HG03095 (cell line): ENCODE results near the gene DISP3.

ENCODE experiments used
- ATAC-seq: cut with Tn5 transposase; IDR thresholded peaks from one replicate; pipeline ENCODE4 v1.9.1; 2021; ENCODE audit warnings: moderate library complexity; ENCODE audit not compliant: unreplicated experiment

Gene DISP3

GRCh38 chr1:11525516-11525915 lies 46.6 kb downstream of the DISP3 start:
- no peak for ATAC-seq

GRCh38 chr1:11526071-11526895 lies 47.3 kb downstream of the DISP3 start:
- no peak for ATAC-seq

- no peak for ATAC-seq
Observed at GRCh38 chr1:11527541-11528452, 48.8 kb downstream of the DISP3 start.

GRCh38 chr1:11528611-11529261 lies 49.8 kb downstream of the DISP3 start:
- ATAC-seq: no peak

DNA sequence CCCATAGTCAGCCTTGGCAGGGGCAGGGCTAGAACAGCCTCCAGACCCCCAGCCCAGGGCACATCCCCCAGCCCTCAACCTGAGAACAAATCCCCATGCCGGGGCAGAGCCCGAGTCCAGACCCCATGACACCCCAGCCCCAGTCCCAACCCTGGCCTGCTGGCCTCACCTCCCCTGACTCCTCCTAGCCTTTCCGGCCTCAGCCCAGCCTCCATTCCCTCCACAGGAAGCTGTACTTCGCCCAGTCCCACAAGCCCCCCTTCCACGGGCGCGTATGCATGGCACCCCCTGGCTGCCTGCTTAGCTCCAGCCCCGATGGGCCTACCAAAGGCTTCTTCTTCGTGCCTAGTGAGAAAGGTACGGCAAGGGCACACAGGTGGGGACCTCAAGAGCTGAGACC lies 50.4 kb downstream of the DISP3 start:
- ATAC-seq: no peak

- ATAC-seq: no peak
Observed at GRCh38 chr1:11529763-11530730, 51.1 kb downstream of the DISP3 start.

DNA sequence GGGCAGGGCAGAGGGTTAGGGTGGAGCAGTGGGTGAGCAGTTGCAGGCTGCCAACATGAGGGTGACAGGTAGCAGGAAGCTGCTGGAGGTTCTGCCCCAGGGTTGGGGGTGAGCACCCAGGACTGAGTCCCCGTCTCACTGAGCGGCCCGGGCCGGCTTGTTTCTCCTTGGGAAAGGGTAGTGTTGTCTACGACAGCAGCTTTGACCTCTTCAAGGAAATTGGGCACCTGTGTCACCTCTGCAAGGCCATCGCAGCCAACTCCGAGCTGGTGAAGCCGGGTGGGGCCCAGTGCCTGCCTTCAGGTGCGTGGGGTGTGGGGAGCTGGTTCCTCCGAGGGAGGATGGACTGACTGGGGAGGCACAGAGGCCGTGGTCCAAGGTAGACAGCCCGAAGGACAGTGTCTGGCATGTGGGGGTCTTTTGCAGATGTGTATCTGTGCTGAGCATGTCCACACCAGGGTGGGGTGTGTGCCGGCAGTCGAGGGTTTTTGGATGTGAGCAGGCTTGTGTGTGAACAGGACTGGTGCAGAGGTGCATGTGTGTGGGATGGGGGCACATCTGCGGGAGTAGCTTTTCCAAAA lies 51.9 kb downstream of the DISP3 start:
- no peak for ATAC-seq

- no peak for ATAC-seq
Observed at GRCh38 chr1:11531314-11531870, 52.4 kb downstream of the DISP3 start.

DNA sequence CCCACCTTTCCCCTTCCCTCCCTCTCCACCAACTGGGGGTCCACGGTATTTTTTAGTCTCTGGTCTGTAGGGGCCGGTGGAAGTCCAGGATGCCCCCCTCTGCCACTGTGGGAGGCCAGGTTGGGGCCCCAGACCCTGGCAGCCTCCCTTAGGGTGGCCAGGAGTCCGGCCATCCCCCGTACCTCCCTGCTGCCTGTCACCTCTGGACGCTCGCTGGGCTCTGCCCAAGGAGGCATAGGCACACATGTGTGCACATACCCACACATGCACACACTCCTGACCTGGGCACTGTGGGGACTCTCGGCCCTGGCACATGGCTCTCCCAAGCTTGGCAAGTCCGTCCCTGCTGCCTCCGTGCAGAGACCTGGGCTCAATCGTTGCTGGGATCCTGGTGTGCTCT lies 53.0 kb downstream of the DISP3 start:
- no peak for ATAC-seq

DNA sequence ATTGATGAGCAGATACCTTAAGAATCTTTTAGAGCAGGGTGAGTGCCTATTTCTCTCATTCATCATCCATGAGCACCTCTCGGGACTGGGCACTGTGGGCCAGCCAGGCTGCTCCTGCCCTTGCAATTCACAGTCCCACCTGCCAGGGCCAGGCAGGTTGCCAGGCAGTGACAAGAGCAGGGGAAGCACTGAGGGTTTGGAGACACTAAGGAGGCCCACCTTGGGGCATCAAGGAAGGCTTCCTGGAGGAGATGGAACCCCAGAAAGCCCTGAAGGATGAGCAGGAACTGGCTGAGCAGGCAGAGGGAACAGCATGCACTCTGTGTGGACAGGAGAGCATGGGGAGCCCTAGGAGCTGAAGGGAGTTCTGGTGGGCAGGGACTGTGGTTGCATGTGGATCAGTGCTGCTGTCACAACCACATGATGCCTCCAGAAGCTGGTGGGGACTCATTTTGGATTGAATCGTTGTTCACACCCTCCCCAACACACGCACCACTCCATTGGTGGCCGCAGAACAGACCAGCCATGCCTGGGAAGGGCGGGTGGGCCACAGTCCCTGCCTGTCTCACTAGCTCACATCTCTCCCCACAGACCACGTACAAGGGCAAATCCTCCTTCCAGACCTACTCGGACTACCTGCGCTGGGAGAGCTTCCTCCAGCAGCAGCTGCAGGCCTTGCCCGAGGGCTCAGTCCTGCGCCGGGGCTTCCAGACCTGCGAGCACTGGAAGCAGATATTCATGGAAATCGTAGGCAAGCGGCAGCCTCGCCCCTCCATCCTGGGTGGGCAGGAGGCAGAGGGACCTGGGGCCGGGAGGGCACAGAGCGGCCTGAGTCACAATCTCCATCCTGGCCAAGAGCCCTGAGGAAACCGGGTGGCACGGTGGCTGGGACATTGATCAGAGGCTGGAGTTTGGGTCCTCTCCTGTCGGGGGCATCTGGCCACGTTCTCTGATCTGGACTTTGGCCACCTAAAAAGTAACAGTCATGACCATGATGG lies 55.1 kb downstream of the DISP3 start:
- no peak for ATAC-seq

DNA sequence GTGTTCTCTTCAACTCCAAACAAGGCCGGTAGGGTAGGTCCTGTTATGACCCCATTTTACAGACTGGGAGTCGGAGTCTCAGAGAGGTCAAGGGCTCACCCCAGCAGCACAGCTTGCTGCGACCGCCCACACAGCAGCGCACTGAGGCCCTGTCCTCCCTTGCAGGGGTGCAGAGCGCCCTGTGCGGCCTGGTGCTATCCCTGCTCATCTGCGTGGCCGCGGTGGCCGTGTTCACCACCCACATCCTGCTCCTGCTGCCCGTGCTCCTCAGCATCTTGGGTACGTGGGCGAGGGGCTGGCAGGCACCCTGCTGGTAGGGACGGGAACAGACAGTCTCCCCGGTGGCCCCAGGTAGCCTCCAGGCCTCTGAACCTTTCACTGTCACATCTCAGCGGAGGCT lies 55.9 kb downstream of the DISP3 start:
- no peak for ATAC-seq

DNA sequence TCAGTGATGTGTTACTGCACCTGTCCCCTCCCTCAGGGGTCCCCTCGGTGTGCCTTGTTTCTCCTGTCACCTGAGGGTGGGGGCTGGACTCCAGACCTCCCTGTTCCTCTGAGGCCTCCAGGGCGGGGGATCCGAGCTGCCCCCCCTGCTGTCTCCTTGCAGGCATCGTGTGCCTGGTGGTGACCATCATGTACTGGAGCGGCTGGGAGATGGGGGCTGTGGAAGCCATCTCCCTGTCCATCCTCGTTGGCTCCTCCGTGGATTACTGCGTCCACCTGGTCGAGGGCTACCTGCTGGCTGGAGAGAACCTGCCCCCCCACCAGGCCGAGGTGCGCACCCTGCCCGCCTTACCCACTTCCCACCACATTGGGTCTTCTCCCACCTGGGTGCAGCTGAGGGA lies 56.4 kb downstream of the DISP3 start:
- no peak for ATAC-seq

- ATAC-seq: no peak
Observed at GRCh38 chr1:11535761-11536572, 57.0 kb downstream of the DISP3 start.

DNA sequence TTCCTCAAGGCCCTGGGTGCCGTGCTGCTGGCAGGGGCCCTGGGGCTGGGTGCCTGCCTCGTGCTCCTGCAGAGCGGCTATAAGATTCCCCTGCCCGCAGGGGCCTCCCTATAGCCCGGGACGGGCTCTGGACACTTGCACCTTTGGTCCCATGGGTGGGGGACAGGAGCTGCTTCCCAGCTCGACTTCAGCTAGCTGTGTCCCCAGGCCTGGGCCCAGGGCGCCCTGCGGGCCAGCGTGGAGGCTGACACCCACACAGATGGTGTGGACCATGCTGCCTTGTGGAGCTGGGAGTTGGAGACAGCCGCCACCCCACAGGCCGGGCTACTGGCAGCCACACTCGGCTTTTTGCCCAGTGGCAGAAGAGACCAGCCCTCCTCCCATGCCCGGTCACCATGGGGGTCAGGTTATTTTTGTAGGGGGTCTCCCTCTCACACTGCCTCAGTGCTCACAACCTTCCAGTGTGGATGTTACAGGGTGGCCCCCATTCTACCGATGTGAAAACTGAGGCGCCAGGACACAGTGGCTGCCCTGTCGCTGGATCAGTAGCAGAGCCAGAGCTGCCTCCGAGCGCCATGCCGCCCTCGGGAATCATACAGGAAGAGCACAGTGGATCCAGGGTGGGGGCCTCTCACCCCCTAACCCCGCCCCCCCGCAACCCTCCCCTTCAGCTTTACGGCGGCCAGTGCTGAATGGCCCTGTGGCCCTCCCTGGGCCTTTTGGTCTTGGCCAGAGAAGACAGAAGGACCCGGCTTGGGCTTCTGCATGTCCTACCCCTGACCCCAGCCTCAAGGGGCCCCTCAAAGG lies 57.8 kb downstream of the DISP3 start:
- no peak for ATAC-seq

GRCh38 chr1:11537380-11537764 lies 58.4 kb downstream of the DISP3 start:
- ATAC-seq: no peak

DNA sequence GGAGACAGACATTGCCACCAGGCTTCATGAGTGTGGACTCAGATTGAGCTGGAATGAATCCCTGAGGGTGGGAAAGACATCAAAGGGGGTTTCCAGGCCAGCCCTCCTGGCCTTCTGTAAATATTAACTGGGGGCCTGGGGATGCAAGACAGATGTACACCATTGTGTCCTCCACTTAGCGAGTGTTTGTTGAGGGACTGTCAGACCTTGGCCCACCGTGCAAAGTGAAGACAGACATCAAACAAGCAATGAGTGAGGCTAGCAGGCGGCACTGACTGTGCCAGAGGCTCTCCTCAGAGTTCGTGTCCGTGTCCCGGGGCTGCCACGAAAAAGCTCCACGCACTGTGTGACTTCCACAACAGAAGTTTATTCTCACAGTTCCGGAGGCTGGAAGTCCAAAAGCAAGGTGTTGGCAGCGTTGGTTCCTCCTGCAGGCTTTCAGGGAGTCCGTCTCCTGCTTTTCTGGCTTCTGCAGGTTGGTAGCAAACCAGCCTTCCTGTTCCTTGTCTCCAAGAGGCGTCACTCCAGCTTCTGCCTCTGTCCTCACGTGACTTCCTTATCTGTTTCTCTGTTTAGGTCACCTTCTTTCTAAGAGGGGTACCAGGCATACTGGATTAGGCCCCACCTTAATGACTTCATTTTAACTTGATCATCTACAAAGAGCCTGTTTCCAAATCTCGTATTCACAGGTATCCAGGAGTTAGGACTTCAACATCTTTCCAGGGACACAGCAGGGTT lies 59.1 kb downstream of the DISP3 start:
- no peak for ATAC-seq
